Stimulated activated effector memory CD8-positive, alpha-beta T cell treated with anti-CD3 and anti-CD28 coated beads, Interleukin-12 subunit alpha, Interleukin-12 subunit beta, amount 100 ng/mL, for 72 hours (primary cell): ENCODE data around the gene SYCE1.
"Not testable (repeated sequence)": the region's sequence is repeated elsewhere in the genome, so short reads cannot be mapped to it uniquely, and the experiment has no call there.

Experiments used
- ATAC-seq: fragments of 150-1000 bp; cut with Tn5 transposase; 2 replicates; pipeline ENCODE4 v1.10.0; 2021
- DNase-seq, 2 donors: peaks; one replicate each; pipeline ENCODE4 v3.0.0; 2021 to 2022; ENCODE audit warnings: low spot score in 2 of 2
- H3K27ac Mint-ChIP-seq: one replicate; pipeline ENCODE4 v1.8.0; 2022; ENCODE audit warnings: mild to moderate bottlenecking, mixed read lengths
- H3K36me3 Mint-ChIP-seq: one replicate; pipeline ENCODE4 v1.8.0; 2022; ENCODE audit warnings: mild to moderate bottlenecking, mixed read lengths
- H3K4me1 Mint-ChIP-seq: one replicate; pipeline ENCODE4 v1.8.0; 2022; ENCODE audit warnings: mixed read lengths
- H3K4me3 Mint-ChIP-seq: one replicate; pipeline ENCODE4 v1.8.0; 2022; ENCODE audit warnings: mild to moderate bottlenecking, mixed read lengths
- H3K9me3 Mint-ChIP-seq: one replicate; pipeline ENCODE4 v1.8.0; 2022; ENCODE audit warnings: mixed read lengths

The SYCE1 gene

GRCh38 chr10:133530506-133530905, 34.9 kb downstream of the SYCE1 start:
- DNase-seq (no peak), ATAC-seq (no peak)
- Mint-ChIP-seq H3K9me3 (no peaks in the 10 kb centered on the region), H3K4me1 (peaks cover 24% of the 10 kb centered on the region), H3K27ac (no peak overlapping the region), H3K36me3 (no peaks in the 10 kb centered on the region), H3K4me3 (peak overlapping the region; percentile 77)

GRCh38 chr10:133529576-133529946, 35.8 kb downstream of the SYCE1 start:
- DNase-seq (no peak), ATAC-seq (peak; percentile 11)
- Mint-ChIP-seq H3K9me3 (no peaks in the 10 kb centered on the region), H3K27ac (peak overlapping the region; percentile 60), H3K4me3 (peak overlapping the region; percentile 77), H3K36me3 (no peaks in the 10 kb centered on the region), H3K4me1 (peaks cover 24% of the 10 kb centered on the region)

GRCh38 chr10:133528845-133529575, 36.4 kb downstream of the SYCE1 start:
- peaks cover 24% of the 10 kb centered on the region for H3K4me1 Mint-ChIP-seq
- no peaks in the 10 kb centered on the region for H3K36me3 Mint-ChIP-seq
- DNase-seq (no peak), ATAC-seq (peak; percentile 52)
- peak overlapping the region; percentile 77 for H3K4me3 Mint-ChIP-seq
- no peaks in the 10 kb centered on the region for H3K9me3 Mint-ChIP-seq
- H3K27ac Mint-ChIP-seq, result no peak overlapping the region

- Mint-ChIP-seq H3K4me3 (peak overlapping the region; percentile 77), H3K27ac (no peak overlapping the region), H3K9me3 (peaks cover 2% of the 10 kb centered on the region), H3K4me1 (peaks cover 24% of the 10 kb centered on the region), H3K36me3 (no peaks in the 10 kb centered on the region)
- DNase-seq (no peak), ATAC-seq (peak; percentile 44)
These were observed 37.0 kb downstream of the SYCE1 start for GRCh38 chr10:133528296-133528844.

GRCh38 chr10:133527771-133528271, 37.6 kb downstream of the SYCE1 start:
- no peak for ATAC-seq
- H3K9me3 Mint-ChIP-seq, result peaks cover 5% of the 10 kb centered on the region
- H3K36me3 Mint-ChIP-seq, result no peaks in the 10 kb centered on the region
- peak overlapping the region; percentile 77 for H3K4me3 Mint-ChIP-seq
- peaks cover 24% of the 10 kb centered on the region for H3K4me1 Mint-ChIP-seq
- no peak overlapping the region for H3K27ac Mint-ChIP-seq
- no peak for DNase-seq

- Mint-ChIP-seq H3K36me3 (no peaks in the 10 kb centered on the region), H3K27ac (no peak within 1 kb of the TSS), H3K4me1 (peaks cover 24% of the 10 kb centered on the region), H3K9me3 (peaks cover 5% of the 10 kb centered on the region), H3K4me3 (peak within 1 kb of the TSS; percentile 77)
- ATAC-seq (no peak), DNase-seq (no peak)
These were observed 38.3 kb downstream of the SYCE1 start, which contains the start of gene CYP2E1 for GRCh38 chr10:133526957-133527588. CYP2E1 (plus strand) TSS chr10:133527363; CDS start chr10:133527396, 33 bp downstream.

- Mint-ChIP-seq H3K27ac (no peak overlapping the region), H3K4me1 (peaks cover 24% of the 10 kb centered on the region), H3K4me3 (no peak overlapping the region), H3K9me3 (peaks cover 5% of the 10 kb centered on the region), H3K36me3 (no peaks in the 10 kb centered on the region)
- no peak for ATAC-seq
- DNase-seq, result no peak
These were observed 39.9 kb downstream of the SYCE1 start for GRCh38 chr10:133525444-133525843.

GRCh38 chr10:133523631-133524203, 41.7 kb downstream of the SYCE1 start:
- H3K4me1 Mint-ChIP-seq, result peaks cover 16% of the 10 kb centered on the region
- no peak overlapping the region for H3K4me3 Mint-ChIP-seq
- no peak for ATAC-seq
- H3K27ac Mint-ChIP-seq, result no peak overlapping the region
- H3K36me3 Mint-ChIP-seq, result no peaks in the 10 kb centered on the region
- peaks cover 5% of the 10 kb centered on the region for H3K9me3 Mint-ChIP-seq
- no peak for DNase-seq

- ATAC-seq (peak; percentile 100), DNase-seq (peak; percentile 96 to 98)
- H3K36me3 Mint-ChIP-seq, result no peaks in the 10 kb centered on the region
- peaks cover 15% of the 10 kb centered on the region for H3K4me1 Mint-ChIP-seq
- H3K9me3 Mint-ChIP-seq, result peaks cover 5% of the 10 kb centered on the region
- peak overlapping the region; percentile 61 for H3K27ac Mint-ChIP-seq
- H3K4me3 Mint-ChIP-seq, result peak overlapping the region; percentile 55
These were observed 45.1 kb downstream of the SYCE1 start for GRCh38 chr10:133520193-133520738.

GRCh38 chr10:133518517-133518916, 46.9 kb downstream of the SYCE1 start:
- H3K9me3 Mint-ChIP-seq, DNase-seq, H3K4me3 Mint-ChIP-seq, ATAC-seq, H3K27ac Mint-ChIP-seq, H3K36me3 Mint-ChIP-seq: not testable (repeated sequence)
- peaks cover 15% of the 10 kb centered on the region for H3K4me1 Mint-ChIP-seq

- Mint-ChIP-seq H3K4me3 (no peak overlapping the region), H3K9me3 (no peaks in the 10 kb centered on the region), H3K27ac (no peak overlapping the region), H3K36me3 (no peaks in the 10 kb centered on the region), H3K4me1 (peaks cover 15% of the 10 kb centered on the region)
- no peak for ATAC-seq
- no peak for DNase-seq
These were observed 49.3 kb downstream of the SYCE1 start for GRCh38 chr10:133516057-133516456.

- H3K9me3 Mint-ChIP-seq, result no peaks in the 10 kb centered on the region
- DNase-seq, result no peak
- ATAC-seq, result no peak
- no peaks in the 10 kb centered on the region for H3K36me3 Mint-ChIP-seq
- peaks cover 9% of the 10 kb centered on the region for H3K4me1 Mint-ChIP-seq
- no peak overlapping the region for H3K4me3 Mint-ChIP-seq
- no peak overlapping the region for H3K27ac Mint-ChIP-seq
These were observed 49.9 kb downstream of the SYCE1 start for GRCh38 chr10:133515471-133515870.

- no peaks in the 10 kb centered on the region for H3K4me1 Mint-ChIP-seq
- H3K27ac Mint-ChIP-seq, result no peak overlapping the region
- DNase-seq, result no peak
- H3K36me3 Mint-ChIP-seq, result peaks cover 4% of the 10 kb centered on the region
- no peak for ATAC-seq
- H3K4me3 Mint-ChIP-seq, result no peak overlapping the region
- peaks cover 7% of the 10 kb centered on the region for H3K9me3 Mint-ChIP-seq
These were observed 53.4 kb downstream of the SYCE1 start for GRCh38 chr10:133511907-133512528.

GRCh38 chr10:133511408-133511807, 54.0 kb downstream of the SYCE1 start:
- H3K9me3 Mint-ChIP-seq, result peaks cover 7% of the 10 kb centered on the region
- no peak overlapping the region for H3K27ac Mint-ChIP-seq
- peaks cover 5% of the 10 kb centered on the region for H3K36me3 Mint-ChIP-seq
- H3K4me3 Mint-ChIP-seq, result no peak overlapping the region
- no peak for DNase-seq
- no peak for ATAC-seq
- H3K4me1 Mint-ChIP-seq, result no peaks in the 10 kb centered on the region

- Mint-ChIP-seq H3K4me3 (no peak overlapping the region), H3K27ac (no peak overlapping the region), H3K9me3 (peaks cover 7% of the 10 kb centered on the region), H3K36me3 (peaks cover 5% of the 10 kb centered on the region), H3K4me1 (no peaks in the 10 kb centered on the region)
- ATAC-seq (no peak), DNase-seq (no peak)
These were observed 55.7 kb downstream of the SYCE1 start for GRCh38 chr10:133509700-133510099.
